Fibroblast of skin of right quadriceps (primary cell): Measurements from ENCODE around the gene BSG.
A peak's percentile ranks its signal among the peaks of the same experiment; 100 is the strongest.
"Not testable (repeated sequence)": the region's sequence is repeated elsewhere in the genome, so short reads cannot be mapped to it uniquely, and the experiment has no call there.

Source experiments
- DNase-seq: peaks from one replicate; pipeline ENCODE4 v3.0.0-alpha.2; 2013

The BSG gene

GRCh38 chr19:572743-573518, 535 bp downstream of the BSG start:
- DNase-seq, result peak; percentile 39

GRCh38 chr19:573519-573825, 1.1 kb downstream of the BSG start:
- DNase-seq, result no peak

- DNase-seq, result no peak
These were observed 2.5 kb downstream of the BSG start for GRCh38 chr19:574658-575526.

- peak; percentile 20 for DNase-seq
These were observed 3.4 kb downstream of the BSG start for GRCh38 chr19:575527-576506.

GRCh38 chr19:576768-577438, 4.5 kb downstream of the BSG start:
- no peak for DNase-seq

- DNase-seq, result no peak
These were observed 5.3 kb downstream of the BSG start for GRCh38 chr19:577439-578392.

- no peak for DNase-seq
These were observed 6.9 kb downstream of the BSG start for GRCh38 chr19:579111-579841.

GRCh38 chr19:579842-580155, 7.4 kb downstream of the BSG start:
- no peak for DNase-seq

GRCh38 chr19:580274-580835, 8.0 kb downstream of the BSG start:
- no peak for DNase-seq

GRCh38 chr19:581399-582111, 9.2 kb downstream of the BSG start:
- DNase-seq, result no peak

- no peak for DNase-seq
These were observed 10.3 kb downstream of the BSG start for GRCh38 chr19:582497-583197.

- DNase-seq, result no peak
These were observed 11.0 kb downstream of the BSG start for GRCh38 chr19:583198-583967.

GRCh38 chr19:583968-584239, 11.5 kb downstream of the BSG start:
- no peak for DNase-seq

GRCh38 chr19:584240-585001, 12.0 kb downstream of the BSG start:
- DNase-seq, result peak; percentile 49

GRCh38 chr19:585146-585545, 12.8 kb downstream of the BSG start:
- DNase-seq, result not testable (repeated sequence)

- DNase-seq, result no peak
These were observed 13.2 kb downstream of the BSG start for GRCh38 chr19:585551-586110.

GRCh38 chr19:588093-588740, 15.8 kb downstream of the BSG start:
- peak; percentile 80 for DNase-seq
